Thoracic aorta (tissue), 2 donors: ENCODE results near the gene TOMM34. TPM values are rescaled to one million over a fixed set of nuclear protein-coding genes. Genes with fewer than 3 reads are reported as not detected.

Source experiments
- ATAC-seq: fragments of 150-250 bp; one replicate; pipeline ENCODE4 v1.8.0; 2017; ENCODE audit warnings: low read depth; ENCODE audit not compliant: insufficient number of reproducible peaks, low FRiP score
- DNase-seq: peaks from one replicate; pipeline ENCODE4 v3.0.0-alpha.2; 2020; ENCODE audit warnings: low spot score
- H3K27ac ChIP-seq, 2 donors: fragments of 200-600 bp; sonication (generic); 1 replicate in 1 of 2; 2 replicates in 1 of 2; pipeline ENCODE4 v1.5.1; 2016; ENCODE audit warnings: mild to moderate bottlenecking in 2 of 2, moderate library complexity in 2 of 2
- H3K27me3 ChIP-seq: fragments of 200-600 bp; sonication (generic); replicated peaks from 2 replicates; pipeline ENCODE4 v1.6.0; 2016; ENCODE audit warnings: mild to moderate bottlenecking; ENCODE audit not compliant: insufficient read depth
- H3K36me3 ChIP-seq: fragments of 200-600 bp; sonication (generic); one replicate; pipeline ENCODE4 v1.5.1; 2016
- H3K4me1 ChIP-seq, 2 donors: fragments of 200-600 bp; sonication (generic); 1 replicate in 1 of 2; 2 replicates in 1 of 2; pipeline versions ENCODE4 v1.5.1 to v1.6.0; 2016; ENCODE audit warnings: low read depth in 2 of 2, mild to moderate bottlenecking in 1 of 2; ENCODE audit not compliant: control insufficient read depth in 1 of 2
- H3K4me3 ChIP-seq: fragments of 200-600 bp; sonication (generic); 2 replicates; pipeline ENCODE4 v1.5.1; 2016; ENCODE audit warnings: mild to moderate bottlenecking
- H3K9me3 ChIP-seq: fragments of 200-600 bp; sonication (generic); 2 replicates; pipeline ENCODE4 v1.5.1; 2016
- CTCF ChIP-seq: fragments of 200-600 bp; sonication (generic); IDR thresholded peaks from one replicate; pipeline ENCODE4 v1.5.1; 2019; ENCODE audit warnings: antibody characterized with exemption
- total RNA-seq, 2 donors: library from RNA; depleted of rRNA; stranded (reverse); fragments of >200 nt; gene quantifications; one replicate each; pipeline versions ENCODE4 v1.1.0 to v1.2.3, GENCODE V29; 2016

The TOMM34 gene
- total RNA-seq, 2 donors from 2014 or later, result 11.9 to 13.0 TPM

- no peak for DNase-seq
- ATAC-seq, result no peak
Measured at GRCh38 chr20:44908987-44909871, 51.0 kb downstream of the TOMM34 start.

GRCh38 chr20:44904377-44904776, 55.8 kb downstream of the TOMM34 start:
- no peak for TF ChIP-seq CTCF
- H3K27ac ChIP-seq, result no peak overlapping the region
- no peak for DNase-seq
- H3K9me3 ChIP-seq, result no peaks in the 10 kb centered on the region
- H3K27me3 ChIP-seq, result no peaks in the 10 kb centered on the region
- peaks cover 2 to 4% of the 10 kb centered on the region in 2 donors for H3K4me1 ChIP-seq
- no peak overlapping the region for H3K4me3 ChIP-seq
- no peak for ATAC-seq
- peaks cover 53% of the 10 kb centered on the region for H3K36me3 ChIP-seq

More at GRCh38 chr20:44908987-44909871, 51.0 kb downstream of the TOMM34 start:
- peaks cover 37% of the 10 kb centered on the region for H3K36me3 ChIP-seq
- TF ChIP-seq CTCF, result no peak
- peak overlapping the region; percentile 71 for H3K4me3 ChIP-seq
- peaks cover 6 to 13% of the 10 kb centered on the region in 2 donors for H3K4me1 ChIP-seq
- no peak overlapping the region for H3K27ac ChIP-seq
- H3K9me3 ChIP-seq, result no peaks in the 10 kb centered on the region
- H3K27me3 ChIP-seq, result no peaks in the 10 kb centered on the region

- H3K36me3 ChIP-seq, result peaks cover 41% of the 10 kb centered on the region
- no peaks in the 10 kb centered on the region for H3K9me3 ChIP-seq
- no peaks in the 10 kb centered on the region for H3K27me3 ChIP-seq
- H3K4me1 ChIP-seq, result peaks cover 18 to 19% of the 10 kb centered on the region in 2 donors
- ATAC-seq (no peak), DNase-seq (no peak)
- TF ChIP-seq CTCF, result no peak
- H3K4me3 ChIP-seq, result no peak overlapping the region
- H3K27ac ChIP-seq, result no peak overlapping the region
Measured at GRCh38 chr20:44901974-44902373, 58.2 kb downstream of the TOMM34 start.

GRCh38 chr20:44900231-44900854, 59.9 kb downstream of the TOMM34 start:
- no peak for TF ChIP-seq CTCF
- peaks cover 31% of the 10 kb centered on the region for H3K36me3 ChIP-seq
- ATAC-seq (no peak), DNase-seq (no peak)
- H3K4me3 ChIP-seq, result no peak overlapping the region
- peaks cover 34 to 35% of the 10 kb centered on the region in 2 donors for H3K4me1 ChIP-seq
- no peak overlapping the region for H3K27ac ChIP-seq
- H3K9me3 ChIP-seq, result no peaks in the 10 kb centered on the region
- H3K27me3 ChIP-seq, result no peaks in the 10 kb centered on the region

GRCh38 chr20:44897133-44897532, 63.1 kb downstream of the TOMM34 start:
- Histone ChIP-seq H3K27me3 (no peaks in the 10 kb centered on the region), H3K36me3 (peaks cover 7% of the 10 kb centered on the region), H3K9me3 (no peaks in the 10 kb centered on the region), H3K4me1 (peaks cover 39 to 58% of the 10 kb centered on the region in 2 donors), H3K4me3 (peak overlapping the region; percentile 2), H3K27ac (peak overlapping the region; percentile 5 to 13)
- ATAC-seq (no peak), DNase-seq (no peak)
- no peak for TF ChIP-seq CTCF
